ENCODE measurements around the gene CERKL. TPM values are rescaled to one million over a fixed set of nuclear protein-coding genes. Genes with fewer than 3 reads are reported as not detected.

The CERKL gene
- total RNA-seq, 1 donor from 2014 or later = not detected

DNA sequence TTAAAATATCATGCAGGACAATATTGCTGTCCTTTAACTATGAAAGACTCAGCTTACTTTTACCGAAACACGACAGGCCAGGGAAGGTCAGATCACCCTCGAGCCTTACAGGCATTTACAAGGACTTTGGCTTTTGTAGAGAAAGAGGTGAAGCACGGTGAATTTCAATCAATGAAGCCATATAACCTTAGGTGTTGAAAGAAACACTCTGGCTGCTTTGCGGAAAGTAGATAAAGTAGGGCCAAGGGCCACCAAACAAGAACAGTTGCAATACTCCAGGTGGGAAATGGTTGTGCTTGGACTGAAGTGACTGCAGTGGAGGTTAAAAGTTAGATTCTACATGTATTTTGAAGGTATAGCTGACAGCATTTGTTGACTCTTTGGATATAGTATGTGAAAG is 80.5 kb downstream of the CERKL start:
- DNase-seq = no peak

DNA sequence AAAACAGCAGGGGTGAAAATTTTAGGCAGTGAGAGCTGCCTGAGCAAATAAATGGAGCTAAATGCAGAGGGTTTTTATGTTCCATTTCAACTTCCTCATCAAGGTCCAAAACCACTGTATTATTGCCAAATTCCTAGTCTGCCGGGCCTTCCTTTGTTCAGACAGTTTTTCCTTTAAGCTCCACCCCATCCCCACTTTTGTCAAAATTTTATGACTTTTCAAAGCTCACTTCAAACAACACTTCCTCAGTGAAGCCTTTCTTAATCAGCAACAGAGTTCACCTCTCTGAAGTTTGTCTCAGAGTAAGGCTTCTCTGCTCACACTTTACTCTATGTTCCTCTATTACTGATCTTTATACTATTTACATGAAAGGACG is 81.3 kb downstream of the CERKL start:
- DNase-seq = no peak

DNA sequence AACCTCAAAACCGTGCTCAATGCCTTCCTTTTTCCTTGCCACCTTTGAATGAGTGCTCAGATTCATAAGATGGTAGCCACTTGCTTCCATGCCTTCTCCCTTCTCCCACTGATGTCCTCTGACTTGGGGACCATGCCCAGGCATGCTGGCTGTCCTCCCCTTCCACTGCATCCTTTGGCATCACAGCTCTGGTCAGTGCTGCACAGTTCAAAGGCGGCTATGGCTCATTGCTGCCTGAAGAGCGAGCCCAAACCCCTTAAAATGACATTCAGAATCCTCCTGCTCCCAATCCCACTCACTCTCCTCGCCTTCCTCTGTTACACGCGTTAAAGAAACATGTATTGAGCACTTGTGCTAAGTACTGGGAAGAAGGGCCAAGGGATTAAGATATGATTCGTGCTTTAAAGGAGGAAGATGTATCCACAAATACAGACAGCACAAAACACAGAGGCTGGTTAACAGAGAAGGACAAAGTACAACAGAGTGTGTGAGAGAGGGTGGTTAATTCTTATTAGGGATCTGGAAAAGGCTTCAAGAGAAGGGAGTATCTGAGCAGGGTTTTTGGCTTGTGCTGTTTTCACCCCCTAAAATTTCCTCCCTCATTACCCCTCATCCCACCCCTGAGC is 81.8 kb downstream of the CERKL start:
- DNase-seq = no peak

- no peak for DNase-seq
Observed at GRCh38 chr2:181574321-181574720, 82.6 kb downstream of the CERKL start.

GRCh38 chr2:181573140-181573736 is 83.7 kb downstream of the CERKL start:
- peak; percentile 32 for DNase-seq

GRCh38 chr2:181570833-181571661 is 85.9 kb downstream of the CERKL start:
- no peak for DNase-seq

DNA sequence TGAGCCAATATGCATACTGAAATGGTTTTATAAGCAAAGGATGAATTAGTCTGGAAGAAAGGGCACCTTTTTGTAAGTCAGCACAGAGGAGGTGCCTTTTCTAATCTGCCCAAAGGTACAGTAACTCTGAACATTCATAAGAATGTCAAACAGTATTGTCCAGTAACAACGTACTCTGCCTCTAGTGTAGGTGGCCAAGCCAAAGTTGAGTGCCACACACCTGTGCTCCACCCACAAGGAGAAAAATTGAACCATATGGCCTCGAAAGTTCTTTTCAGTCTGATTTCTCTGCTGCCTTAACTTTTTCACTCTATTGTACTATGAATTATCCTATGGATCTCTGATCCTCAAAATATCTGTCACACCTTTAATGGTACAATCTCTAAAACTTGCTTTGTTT is 86.8 kb downstream of the CERKL start:
- DNase-seq = no peak

DNA sequence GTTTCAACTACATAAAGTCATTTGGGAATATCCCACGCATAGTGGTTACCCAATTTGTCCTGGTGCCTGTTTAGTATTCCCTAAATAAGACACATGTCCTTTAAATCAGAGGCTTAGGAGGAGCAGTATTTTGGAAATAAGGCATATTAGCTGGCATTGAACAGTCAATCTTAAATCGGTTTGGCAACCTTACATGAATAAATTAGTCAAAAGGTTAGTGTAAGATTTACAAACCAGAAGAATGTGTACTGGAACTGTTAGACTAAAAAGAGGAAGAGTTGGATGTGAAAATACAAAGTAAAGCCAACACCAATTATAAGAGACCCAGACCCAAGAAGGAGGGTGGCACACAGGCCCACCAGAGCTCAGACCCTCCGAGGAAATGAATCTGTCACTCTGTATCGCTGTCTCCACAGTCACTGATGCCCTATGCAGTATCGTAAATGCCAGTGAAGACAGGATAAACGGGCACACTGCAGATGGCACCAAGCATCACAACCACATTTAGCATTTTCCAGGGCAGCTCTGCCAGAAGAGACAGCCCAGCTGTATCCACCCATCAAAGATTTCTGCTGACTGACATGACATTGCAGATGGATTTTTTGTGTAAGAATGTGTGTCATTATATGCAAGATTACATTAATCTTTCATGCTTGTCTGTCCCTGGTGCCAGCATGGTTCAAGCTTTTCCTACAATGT is 90.4 kb downstream of the CERKL start:
- peak; percentile 64 for DNase-seq

- no peak for DNase-seq
Observed at GRCh38 chr2:181563101-181563692, 93.7 kb downstream of the CERKL start.

GRCh38 chr2:181558371-181558770 is 98.5 kb downstream of the CERKL start:
- DNase-seq = no peak

DNA sequence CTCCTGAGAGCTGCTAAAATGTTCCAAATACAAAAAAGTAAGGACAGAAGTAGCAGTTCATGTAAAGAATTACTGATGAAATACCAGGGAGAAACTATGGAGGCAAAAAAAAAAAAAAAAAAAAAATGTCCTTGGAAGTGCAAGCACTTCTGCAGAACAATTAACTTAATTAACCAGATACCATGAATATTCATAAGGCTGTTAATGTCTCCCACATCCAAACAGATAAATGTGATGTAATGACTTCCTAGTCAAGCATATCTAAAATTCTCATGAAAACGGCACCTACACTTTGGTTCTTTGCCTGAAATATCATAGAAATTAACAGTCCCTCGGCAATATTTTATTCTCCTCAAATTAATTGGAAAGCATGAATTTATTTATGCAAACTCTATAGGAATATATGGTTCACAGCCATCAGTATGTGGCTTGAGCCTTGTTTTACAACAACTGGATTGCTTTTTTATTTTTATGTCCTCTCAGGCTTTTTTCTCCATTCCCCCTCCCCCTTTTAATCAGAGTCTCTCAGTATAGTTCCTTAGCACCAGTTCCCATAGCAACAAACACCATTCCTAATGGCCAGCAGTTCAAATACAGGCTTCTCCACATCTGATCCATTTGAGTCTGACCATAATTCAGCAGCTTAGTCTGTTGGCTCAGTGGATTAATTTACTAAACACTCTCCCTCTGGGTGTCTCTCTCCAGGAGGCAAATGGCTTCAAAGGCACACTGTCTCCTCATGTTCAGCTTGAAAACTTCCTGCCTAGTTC is 102.7 kb downstream of the CERKL start:
- no peak for DNase-seq

GRCh38 chr2:181553244-181553643 is 103.7 kb downstream of the CERKL start:
- no peak for DNase-seq

- DNase-seq = no peak
Observed at GRCh38 chr2:181552808-181553207, 104.1 kb downstream of the CERKL start.

DNA sequence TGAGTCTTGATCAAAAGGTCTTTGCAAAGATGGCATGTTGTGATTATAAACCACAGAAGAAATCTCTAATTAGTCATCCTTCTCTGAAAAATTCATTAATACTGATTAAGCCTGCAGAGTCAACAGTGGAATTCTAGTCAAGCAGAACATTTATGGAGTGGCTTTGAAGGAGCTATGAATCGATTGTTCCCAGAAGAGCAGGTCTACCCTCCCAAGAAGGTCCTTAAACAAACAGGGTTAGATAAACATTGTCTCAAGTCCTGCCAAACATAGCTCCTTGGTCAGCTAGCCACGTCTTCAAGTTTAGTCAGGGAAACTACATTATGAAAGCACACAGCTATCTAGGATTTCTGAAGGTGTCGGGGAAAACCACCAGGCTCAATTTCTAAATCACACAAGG is 110.8 kb downstream of the CERKL start:
- DNase-seq = no peak

- DNase-seq = no peak
Observed at GRCh38 chr2:181542170-181542569, 114.7 kb downstream of the CERKL start.

- no peak for DNase-seq
Observed at GRCh38 chr2:181540421-181540820, 116.5 kb downstream of the CERKL start.

DNA sequence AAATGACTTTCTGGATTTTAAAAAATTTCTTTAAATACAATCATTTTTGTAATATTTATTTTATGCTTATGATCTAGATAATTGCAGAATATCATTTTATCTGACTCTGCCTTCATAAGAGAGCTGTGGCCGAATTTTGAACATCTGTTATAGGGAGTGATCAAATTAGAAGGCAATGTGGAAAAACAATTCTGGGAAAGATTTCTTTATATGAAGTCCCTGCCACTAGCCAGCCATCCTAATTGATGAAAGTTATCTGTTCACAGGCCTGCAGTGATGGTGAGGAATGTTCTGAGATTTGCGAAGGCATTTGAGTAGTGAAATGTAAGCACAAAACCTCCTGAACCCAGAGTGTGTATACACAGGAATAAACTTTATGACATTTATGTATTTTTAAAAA is 120.2 kb downstream of the CERKL start:
- DNase-seq = no peak

GRCh38 chr2:181528441-181528840 is 128.5 kb downstream of the CERKL start:
- no peak for DNase-seq

GRCh38 chr2:181527058-181527457 is 129.8 kb downstream of the CERKL start:
- DNase-seq = no peak

GRCh38 chr2:181526014-181526413 is 130.9 kb downstream of the CERKL start:
- no peak for DNase-seq

DNA sequence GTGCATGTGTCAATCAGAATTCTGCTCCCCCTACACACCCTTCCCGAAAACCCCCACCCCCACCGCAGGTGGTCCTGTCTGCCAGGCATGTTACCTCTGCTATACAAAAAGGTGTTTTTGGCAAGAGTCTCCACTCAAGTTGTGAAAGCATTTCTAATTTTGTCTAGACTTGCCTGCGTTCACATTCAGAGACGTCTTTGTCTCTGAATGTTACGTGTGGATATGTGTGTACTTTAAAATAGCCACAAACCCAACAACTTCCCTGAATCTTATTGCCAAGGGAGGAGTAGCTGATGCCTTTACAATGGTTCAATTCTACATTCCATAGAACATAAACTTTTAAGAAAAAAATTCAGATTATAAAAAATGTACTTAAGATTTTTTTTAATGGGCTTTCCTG is 133.1 kb downstream of the CERKL start:
- peak; percentile 30 for DNase-seq

- no peak for DNase-seq
Observed at GRCh38 chr2:181520253-181520652, 136.7 kb downstream of the CERKL start.

Measured in tongue (tissue), 2 donors.